ENCODE results near the gene SPNS3. TPM values are rescaled to one million over a fixed set of nuclear protein-coding genes. Genes with fewer than 3 reads are reported as not detected.

The SPNS3 gene
- total and polyA plus RNA-seq, 2 donors (not counting 3 experiments of a cell fraction or from before 2014, with no cell fraction given), result 0.18 to 0.66 TPM

DNA sequence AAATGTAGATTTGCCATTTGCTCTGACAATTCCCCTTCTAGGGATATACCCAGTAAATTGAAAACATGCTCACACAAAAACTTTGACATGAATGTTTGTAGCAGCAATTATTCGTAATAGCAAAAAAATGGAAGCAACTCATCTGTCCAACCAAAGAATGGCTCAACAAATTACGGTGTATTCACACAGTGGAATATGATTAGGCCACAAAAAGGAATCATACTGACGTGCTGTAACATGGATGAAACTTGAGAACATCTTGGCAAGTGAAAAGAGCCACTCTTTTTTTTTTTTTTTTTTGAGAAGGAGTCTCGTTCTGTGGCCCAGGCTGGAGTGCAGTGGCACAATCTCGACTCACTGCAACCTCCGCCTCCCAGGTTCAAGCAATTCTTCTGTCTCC is 24.1 kb upstream of the SPNS3 start:
- Histone ChIP-seq H3K4me2 (ENCODE audit: insufficient read depth, low read length) (no peak overlapping the region), H4K20me1 (replicated peaks; ENCODE audit: control insufficient read depth, extremely low read depth, insufficient read depth, low read length) (no peaks in the 10 kb centered on the region), H2AFZ (ENCODE audit: low read depth, low read length) (no peak overlapping the region), H3K4me3 (replicated peaks in 1 of 3; ENCODE audit: insufficient read depth in 1 of 3, low read depth in 1 of 3, low read length in 3 of 3) (no peak overlapping the region), H3K9me3 (replicated peaks; ENCODE audit: control insufficient read depth, insufficient read depth, low read length) (no peaks in the 10 kb centered on the region), H3K4me1 (ENCODE audit: control insufficient read depth, extremely low read depth, insufficient read depth, low read length) (no peaks in the 10 kb centered on the region), H3K9ac (replicated peaks; ENCODE audit: extremely low read depth, insufficient read depth, low read length) (no peak overlapping the region), H3K9me1 (replicated peaks; ENCODE audit: control insufficient read depth, extremely low read depth, insufficient read depth, low read length) (no peaks in the 10 kb centered on the region), H3K36me3 (ENCODE audit: control insufficient read depth in 2 of 2, extremely low read depth in 1 of 2, insufficient read depth in 2 of 2, low read length in 2 of 2) (no peaks in the 10 kb centered on the region), H3K79me2 (ENCODE audit: control insufficient read depth, insufficient read depth, low read length) (no peaks in the 10 kb centered on the region), H3K27ac (ENCODE audit: insufficient read depth, low read depth, low read length) (no peak overlapping the region), H3K27me3 (ENCODE audit: control insufficient read depth in 2 of 2, insufficient read depth in 2 of 2, low read length in 2 of 2) (no peaks in the 10 kb centered on the region)
- TF ChIP-seq MYC (IDR thresholded peaks at IDR 0.05; ENCODE audit: low read depth, low read length), result no peak
- TF ChIP-seq, protein P1, sequence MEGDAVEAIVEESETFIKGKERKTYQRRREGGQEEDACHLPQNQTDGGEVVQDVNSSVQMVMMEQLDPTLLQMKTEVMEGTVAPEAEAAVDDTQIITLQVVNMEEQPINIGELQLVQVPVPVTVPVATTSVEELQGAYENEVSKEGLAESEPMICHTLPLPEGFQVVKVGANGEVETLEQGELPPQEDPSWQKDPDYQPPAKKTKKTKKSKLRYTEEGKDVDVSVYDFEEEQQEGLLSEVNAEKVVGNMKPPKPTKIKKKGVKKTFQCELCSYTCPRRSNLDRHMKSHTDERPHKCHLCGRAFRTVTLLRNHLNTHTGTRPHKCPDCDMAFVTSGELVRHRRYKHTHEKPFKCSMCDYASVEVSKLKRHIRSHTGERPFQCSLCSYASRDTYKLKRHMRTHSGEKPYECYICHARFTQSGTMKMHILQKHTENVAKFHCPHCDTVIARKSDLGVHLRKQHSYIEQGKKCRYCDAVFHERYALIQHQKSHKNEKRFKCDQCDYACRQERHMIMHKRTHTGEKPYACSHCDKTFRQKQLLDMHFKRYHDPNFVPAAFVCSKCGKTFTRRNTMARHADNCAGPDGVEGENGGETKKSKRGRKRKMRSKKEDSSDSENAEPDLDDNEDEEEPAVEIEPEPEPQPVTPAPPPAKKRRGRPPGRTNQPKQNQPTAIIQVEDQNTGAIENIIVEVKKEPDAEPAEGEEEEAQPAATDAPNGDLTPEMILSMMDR (IDR thresholded peaks at IDR 0.05; ENCODE audit: extremely low read depth in 1 of 2, insufficient read depth in 1 of 2, low read depth in 1 of 2, low read length in 2 of 2), result no peak
- POLR2A ChIA-PET, result no interaction called here
- no peak for DNase-seq (ENCODE audit: low read depth, low spot score)
- dilution Hi-C loops (cut with MboI; ENCODE audit: extremely low pct_ligation_motif_present, low sequenced_read_pairs), result no loop called here
- intact Hi-C loops (cut with micrococcal nuclease), result loop anchor here (10.0 kb wide), 1 partner anchor 115 kb away; no protein-coding TSS in a partner anchor
- FAIRE-seq, result no peak
- BruUV-seq (replicated peaks), result no TSS peak
- CTCF ChIA-PET, result interaction anchor here (2.4 to 6.5 kb wide), 2 partner anchors 194 kb away, joined by 16 to 152 read pairs; no protein-coding TSS in a partner anchor

DNA sequence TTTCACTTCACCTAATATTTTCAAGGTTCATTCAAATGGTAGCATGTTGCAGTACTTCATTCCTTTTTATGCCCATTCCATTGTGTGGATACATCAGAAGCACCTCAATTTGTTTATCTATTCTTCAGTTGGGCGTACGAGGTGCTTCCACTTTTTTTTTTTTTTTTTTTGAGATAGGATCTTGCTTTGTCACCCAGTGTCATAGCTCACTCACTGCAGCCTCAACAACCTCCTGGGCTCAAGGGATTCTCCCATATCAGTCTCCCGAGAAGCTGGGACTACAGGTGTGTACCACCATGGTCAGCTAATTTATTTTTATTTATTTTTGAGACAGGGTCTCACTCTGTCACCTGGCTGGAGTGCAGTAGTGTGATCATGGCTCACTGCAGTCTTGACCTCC is 22.5 kb upstream of the SPNS3 start:
- Histone ChIP-seq H3K79me2 (ENCODE audit: control insufficient read depth, insufficient read depth, low read length) (no peaks in the 10 kb centered on the region), H3K27me3 (ENCODE audit: control insufficient read depth in 2 of 2, insufficient read depth in 2 of 2, low read length in 2 of 2) (no peaks in the 10 kb centered on the region), H2AFZ (ENCODE audit: low read depth, low read length) (no peak overlapping the region), H3K4me1 (ENCODE audit: control insufficient read depth, extremely low read depth, insufficient read depth, low read length) (no peaks in the 10 kb centered on the region), H3K9me3 (replicated peaks; ENCODE audit: control insufficient read depth, insufficient read depth, low read length) (no peaks in the 10 kb centered on the region), H3K9me1 (replicated peaks; ENCODE audit: control insufficient read depth, extremely low read depth, insufficient read depth, low read length) (no peaks in the 10 kb centered on the region), H3K27ac (ENCODE audit: insufficient read depth, low read depth, low read length) (no peak overlapping the region), H3K9ac (replicated peaks; ENCODE audit: extremely low read depth, insufficient read depth, low read length) (no peak overlapping the region), H3K36me3 (ENCODE audit: control insufficient read depth in 2 of 2, extremely low read depth in 1 of 2, insufficient read depth in 2 of 2, low read length in 2 of 2) (no peaks in the 10 kb centered on the region), H4K20me1 (replicated peaks; ENCODE audit: control insufficient read depth, extremely low read depth, insufficient read depth, low read length) (no peaks in the 10 kb centered on the region), H3K4me2 (ENCODE audit: insufficient read depth, low read length) (no peak overlapping the region), H3K4me3 (replicated peaks in 1 of 3; ENCODE audit: insufficient read depth in 1 of 3, low read depth in 1 of 3, low read length in 3 of 3) (no peak overlapping the region)
- ChIA-PET CTCF (interaction anchor here (0.7 to 7.4 kb wide), 4 partner anchors 9 to 211 kb away, joined by 3 to 160 read pairs (median 78); no protein-coding TSS in a partner anchor), POLR2A (no interaction called here)
- no peak for FAIRE-seq
- intact Hi-C loops (cut with micrococcal nuclease), result loop anchor here (10.0 kb wide), 1 partner anchor 116 kb away; no protein-coding TSS in a partner anchor
- dilution Hi-C loops (cut with MboI; ENCODE audit: extremely low pct_ligation_motif_present, low sequenced_read_pairs), result no loop called here
- TF ChIP-seq POLR2A (IDR thresholded peaks at IDR 0.05; ENCODE audit: low read depth, low read length) (no peak), MAX (IDR thresholded peaks at IDR 0.05; ENCODE audit: insufficient read depth, insufficient read length) (no peak), FOS (IDR thresholded peaks at IDR 0.05; ENCODE audit: borderline replicate concordance, insufficient read depth, low read length) (no peak), POLR2AphosphoS5 (IDR thresholded peaks at IDR 0.05; ENCODE audit: insufficient read depth, low read depth, low read length) (no peak), EZH2 (IDR thresholded peaks at IDR 0.05; ENCODE audit: borderline replicate concordance, low read depth, low read length, severe bottlenecking) (no peak), JUN (IDR thresholded peaks at IDR 0.05; ENCODE audit: borderline replicate concordance, insufficient read depth, insufficient read length, low read depth) (no peak), GATA2 (IDR thresholded peaks at IDR 0.05; ENCODE audit: insufficient read depth, insufficient read length, low read depth, low read length) (no peak), MYC (IDR thresholded peaks at IDR 0.05; ENCODE audit: low read depth, low read length) (no peak)
- TF ChIP-seq, protein P1 (IDR thresholded peaks at IDR 0.05; ENCODE audit: extremely low read depth in 1 of 2, insufficient read depth in 1 of 2, low read depth in 1 of 2, low read length in 2 of 2), result no peak
- no peak for DNase-seq (ENCODE audit: low read depth, low spot score)
- BruUV-seq (replicated peaks), result no TSS peak

Measured in endothelial cell of umbilical vein (primary cell).